Natural killer cell (primary cell): Measurements from ENCODE around the gene FXYD6. TPM values are rescaled to one million over a fixed set of nuclear protein-coding genes. Genes with fewer than 3 reads are reported as not detected.
A peak's percentile ranks its signal among the peaks of the same experiment; 100 is the strongest.

Source experiments
- ATAC-seq, 3 donors: fragments of 150-1000 bp in 2 of 3; fragments of 200-7000 bp in 1 of 3; cut with Tn5 transposase; 1 replicate in 1 of 3; 2 replicates in 2 of 3; pipeline ENCODE4 v1.10.0; 2021; ENCODE audit warnings: mild to moderate bottlenecking in 2 of 3, moderate library complexity in 2 of 3
- DNase-seq, 2 donors: peaks; one replicate each; pipeline versions ENCODE4 v3.0.0 to v3.0.0-alpha.2; 2013 to 2021; ENCODE audit warnings: mixed read lengths in 1 of 2
- H3K27ac ChIP-seq: one replicate; pipeline ENCODE4 v1.5.1; 2013; ENCODE audit warnings: mild to moderate bottlenecking, low read length
- H3K27me3 ChIP-seq: one replicate; pipeline ENCODE4 v1.6.1; 2013; ENCODE audit warnings: low read length; ENCODE audit not compliant: control insufficient read depth, insufficient read depth
- H3K36me3 ChIP-seq: one replicate; pipeline ENCODE4 v1.6.1; 2013; ENCODE audit warnings: low read length; ENCODE audit not compliant: control insufficient read depth, insufficient read depth
- H3K4me1 ChIP-seq: one replicate; pipeline ENCODE4 v1.6.1; 2013; ENCODE audit warnings: low read length; ENCODE audit not compliant: control insufficient read depth, insufficient read depth
- H3K4me3 ChIP-seq: one replicate; pipeline ENCODE4 v1.5.1; 2013; ENCODE audit warnings: low read length
- H3K9me3 ChIP-seq: one replicate; pipeline ENCODE4 v1.6.1; 2013; ENCODE audit warnings: low read length; ENCODE audit not compliant: control insufficient read depth, insufficient read depth
- H3K27ac Mint-ChIP-seq, 2 donors: one replicate each; pipeline ENCODE4 v1.8.0; 2022; ENCODE audit warnings: mild to moderate bottlenecking in 2 of 2, mixed read lengths in 2 of 2, moderate library complexity in 1 of 2
- H3K27me3 Mint-ChIP-seq, 2 donors: one replicate each; pipeline ENCODE4 v1.8.0; 2022; ENCODE audit warnings: low read depth in 2 of 2, mixed read lengths in 2 of 2
- H3K36me3 Mint-ChIP-seq: one replicate; pipeline ENCODE4 v1.8.0; 2022; ENCODE audit warnings: mixed read lengths
- H3K4me1 Mint-ChIP-seq, 2 donors: one replicate each; pipeline ENCODE4 v1.8.0; 2022; ENCODE audit warnings: mixed read lengths in 2 of 2
- H3K4me3 Mint-ChIP-seq: one replicate; pipeline ENCODE4 v1.8.0; 2022; ENCODE audit warnings: mild to moderate bottlenecking, moderate library complexity, mixed read lengths
- H3K9me3 Mint-ChIP-seq, 2 donors: one replicate each; pipeline ENCODE4 v1.8.0; 2022; ENCODE audit warnings: mixed read lengths in 2 of 2
- WGBS: methylation state at CpG from one replicate; pipeline ENCODE4 v1.1.7; 2013; ENCODE audit warnings: missing lambda C conversion rate; ENCODE audit not compliant: insufficient coverage; 5-methylcytosine and 5-hydroxymethylcytosine counted together
- intact Hi-C: fragments of 100-400 bp; cut with micrococcal nuclease; formaldehyde crosslinking; loops from one replicate; pipeline ENCODE4 v1.14.2; 2022
- total RNA-seq, 4 donors: library from RNA; stranded (reverse); fragments of 120-200 nt in 1 of 4; gene quantifications; one replicate each; pipeline versions ENCODE4 v1.2.3 to v1.2.4, GENCODE V29; 2013 to 2022
- TF ChIP-seq, protein P1 (sequence below): fragments of 200-600 bp; IDR thresholded peaks from one replicate; pipeline ENCODE4 v1.8.0; 2022; ENCODE audit warnings: antibody characterized with exemption

Gene FXYD6
- total RNA-seq, 3 donors from 2014 or later (not counting 1 experiment from before 2014, with no cell fraction given), result 0.20 to 0.90 TPM; not detected in 1

DNA sequence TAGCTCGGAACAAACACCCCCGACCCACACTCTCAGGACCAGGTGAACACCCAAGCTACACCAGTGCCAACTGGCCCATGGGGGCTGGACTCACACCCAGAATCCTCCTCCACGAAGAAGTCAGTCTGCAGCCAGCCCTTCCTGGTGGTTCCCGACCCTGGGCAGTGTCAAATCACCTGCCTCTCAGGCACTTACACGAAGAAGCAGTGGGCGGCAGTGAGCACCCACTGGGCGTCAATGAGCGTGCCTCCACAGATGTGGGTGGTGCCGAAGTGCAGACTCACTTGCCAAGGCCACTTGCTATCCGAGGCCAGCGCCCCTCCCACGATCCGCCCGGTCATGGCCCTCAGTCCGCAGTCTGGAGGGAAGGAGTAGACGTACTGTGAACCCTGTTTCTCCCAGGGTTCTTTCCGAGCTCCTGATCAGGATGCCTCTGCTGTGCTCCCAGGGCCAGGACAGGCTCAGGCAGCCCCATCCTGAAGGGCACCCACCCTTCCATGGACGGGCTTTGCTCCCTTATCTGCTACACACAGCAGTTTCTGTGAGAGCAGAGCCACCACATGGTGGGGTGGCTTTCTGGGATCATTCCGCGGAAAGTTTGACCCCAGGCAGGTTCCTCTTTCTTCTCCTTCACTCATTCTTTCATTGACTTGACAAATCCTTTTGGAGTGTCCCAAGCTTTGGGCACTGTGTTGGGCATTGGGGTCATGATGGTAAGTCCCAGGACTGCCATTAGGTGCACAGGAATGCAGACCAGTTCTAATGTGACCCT, 33.3 kb upstream of the FXYD6 start:
- H3K4me3 Mint-ChIP-seq, result no peak overlapping the region
- WGBS, result 88% methylated on average over 20 of the region's 20 CpGs
- H3K9me3 Mint-ChIP-seq, result no peaks in the 10 kb centered on the region
- DNase-seq (no peak), ATAC-seq (no peak)
- H3K27me3 ChIP-seq, result no peaks in the 10 kb centered on the region
- no peak overlapping the region for H3K27ac Mint-ChIP-seq
- peaks cover 0 to 12% of the 10 kb centered on the region in 2 donors for H3K27me3 Mint-ChIP-seq
- no peaks in the 10 kb centered on the region for H3K36me3 Mint-ChIP-seq
- TF ChIP-seq, protein P1, sequence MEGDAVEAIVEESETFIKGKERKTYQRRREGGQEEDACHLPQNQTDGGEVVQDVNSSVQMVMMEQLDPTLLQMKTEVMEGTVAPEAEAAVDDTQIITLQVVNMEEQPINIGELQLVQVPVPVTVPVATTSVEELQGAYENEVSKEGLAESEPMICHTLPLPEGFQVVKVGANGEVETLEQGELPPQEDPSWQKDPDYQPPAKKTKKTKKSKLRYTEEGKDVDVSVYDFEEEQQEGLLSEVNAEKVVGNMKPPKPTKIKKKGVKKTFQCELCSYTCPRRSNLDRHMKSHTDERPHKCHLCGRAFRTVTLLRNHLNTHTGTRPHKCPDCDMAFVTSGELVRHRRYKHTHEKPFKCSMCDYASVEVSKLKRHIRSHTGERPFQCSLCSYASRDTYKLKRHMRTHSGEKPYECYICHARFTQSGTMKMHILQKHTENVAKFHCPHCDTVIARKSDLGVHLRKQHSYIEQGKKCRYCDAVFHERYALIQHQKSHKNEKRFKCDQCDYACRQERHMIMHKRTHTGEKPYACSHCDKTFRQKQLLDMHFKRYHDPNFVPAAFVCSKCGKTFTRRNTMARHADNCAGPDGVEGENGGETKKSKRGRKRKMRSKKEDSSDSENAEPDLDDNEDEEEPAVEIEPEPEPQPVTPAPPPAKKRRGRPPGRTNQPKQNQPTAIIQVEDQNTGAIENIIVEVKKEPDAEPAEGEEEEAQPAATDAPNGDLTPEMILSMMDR, result no peak
- no peaks in the 10 kb centered on the region for H3K36me3 ChIP-seq
- H3K4me1 ChIP-seq, result peaks cover 6% of the 10 kb centered on the region
- peaks cover 10 to 18% of the 10 kb centered on the region in 2 donors for H3K4me1 Mint-ChIP-seq
- H3K9me3 ChIP-seq, result no peaks in the 10 kb centered on the region
- H3K27ac ChIP-seq, result no peak overlapping the region
- intact Hi-C loops, result no loop called here
- H3K4me3 ChIP-seq, result no peak overlapping the region

DNA sequence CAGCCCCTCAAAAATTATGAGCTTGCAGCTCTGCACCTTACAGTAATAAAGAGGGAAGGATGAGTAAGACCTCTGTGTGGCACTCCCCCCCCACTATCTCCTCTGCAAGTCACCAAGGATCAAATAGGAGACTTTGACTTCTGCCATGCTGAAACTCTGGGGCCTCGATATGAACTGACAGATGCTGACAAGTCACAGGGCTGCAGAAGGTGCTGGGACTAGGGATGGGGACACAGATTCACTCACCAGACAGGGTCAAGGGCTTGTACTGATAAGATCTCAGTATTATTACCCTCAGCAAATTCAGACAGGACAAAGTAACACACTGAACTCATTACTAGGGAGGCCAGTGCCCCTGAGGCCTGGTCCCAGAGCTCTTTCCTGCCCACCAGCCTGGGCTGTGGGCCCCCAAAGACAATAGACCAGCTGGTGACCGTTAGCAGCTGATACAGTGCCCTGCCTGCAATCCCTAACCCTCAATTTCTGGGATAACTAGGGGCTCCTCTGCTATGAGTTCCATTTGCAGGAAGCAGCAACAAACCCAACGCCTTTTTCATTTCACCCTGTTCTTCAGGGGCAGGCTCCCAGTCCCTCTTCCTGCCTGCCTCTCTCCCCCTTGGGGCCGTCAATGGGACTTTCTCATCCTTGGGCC, 32.6 kb upstream of the FXYD6 start:
- no peak for ATAC-seq
- no peak overlapping the region for H3K4me3 Mint-ChIP-seq
- no peak overlapping the region for H3K27ac ChIP-seq

DNA sequence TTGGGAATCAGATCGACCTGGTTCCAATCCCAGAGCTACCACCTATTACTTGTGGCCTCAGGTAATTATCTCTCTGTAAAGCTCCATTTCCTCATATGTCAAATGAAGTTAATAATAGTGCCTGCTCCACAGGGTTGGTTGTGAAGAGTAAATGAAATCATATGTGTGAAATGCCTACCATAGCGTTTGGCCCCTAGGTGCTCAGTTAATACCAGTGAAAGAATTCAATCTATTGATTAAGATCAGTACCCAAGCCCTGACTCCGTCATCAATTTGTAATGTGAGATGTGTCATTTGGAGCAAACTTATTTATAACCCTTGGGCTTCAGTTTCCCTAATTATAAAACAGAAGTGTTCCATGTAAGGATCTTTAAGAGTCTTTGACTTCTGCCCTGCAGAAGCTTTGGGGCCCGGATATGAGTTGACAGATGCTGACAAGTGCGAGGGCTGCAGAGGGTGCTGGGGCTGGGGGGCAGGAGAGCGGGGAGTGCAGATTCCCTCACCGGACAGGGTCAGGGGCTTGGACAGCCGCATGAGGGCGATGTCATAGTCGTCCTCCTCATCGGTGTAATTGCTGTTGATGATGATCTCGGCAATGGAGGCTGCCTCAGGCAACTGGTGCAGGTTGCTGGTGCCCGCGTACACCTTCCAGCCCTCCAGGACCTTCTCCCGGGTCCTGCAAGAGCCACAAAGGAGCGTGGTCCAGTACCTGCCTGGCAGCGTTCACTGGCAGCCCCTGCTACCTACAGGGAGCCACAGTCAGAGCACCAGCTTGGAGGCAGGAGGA, 31.8 kb upstream of the FXYD6 start:
- Mint-ChIP-seq H3K4me1 (peaks cover 10 to 17% of the 10 kb centered on the region in 2 donors), H3K36me3 (no peaks in the 10 kb centered on the region), H3K27ac (peak overlapping the region in 1 of 2 donors; percentile 78), H3K4me3 (no peak overlapping the region), H3K9me3 (no peaks in the 10 kb centered on the region), H3K27me3 (peaks cover 0 to 11% of the 10 kb centered on the region in 2 donors)
- Histone ChIP-seq H3K4me3 (no peak overlapping the region), H3K27me3 (no peaks in the 10 kb centered on the region), H3K36me3 (no peaks in the 10 kb centered on the region), H3K4me1 (peaks cover 6% of the 10 kb centered on the region), H3K27ac (no peak overlapping the region), H3K9me3 (no peaks in the 10 kb centered on the region)
- TF ChIP-seq, protein P1, result no peak
- no peak for DNase-seq
- 85% methylated on average over 17 of the region's 17 CpGs for WGBS
- no peak for ATAC-seq
- intact Hi-C loops, result no loop called here

More for the DNA sequence above, 32.6 kb upstream of the FXYD6 start:
- Mint-ChIP-seq H3K27ac (no peak overlapping the region), H3K27me3 (peaks cover 0 to 12% of the 10 kb centered on the region in 2 donors), H3K9me3 (no peaks in the 10 kb centered on the region), H3K4me1 (peaks cover 10 to 17% of the 10 kb centered on the region in 2 donors), H3K36me3 (no peaks in the 10 kb centered on the region)
- TF ChIP-seq, protein P1, result no peak
- intact Hi-C loops, result no loop called here
- DNase-seq, result no peak
- H3K4me1 ChIP-seq, result peaks cover 6% of the 10 kb centered on the region
- H3K4me3 ChIP-seq, result no peak overlapping the region
- H3K36me3 ChIP-seq, result no peaks in the 10 kb centered on the region
- WGBS, result 82% methylated on average over 4 of the region's 4 CpGs
- H3K27me3 ChIP-seq, result no peaks in the 10 kb centered on the region
- no peaks in the 10 kb centered on the region for H3K9me3 ChIP-seq
